Loucy (cell line): ENCODE data around the gene ZC2HC1B.

Experiments
- CTCF ChIP-seq: fragments of 200-600 bp; sonication (generic); conservative IDR thresholded peaks from 2 replicates; pipeline ENCODE4 v1.5.1; 2014; ENCODE audit warnings: mild to moderate bottlenecking, antibody characterized with exemption, low read length
- EZH2phosphoT487 ChIP-seq: fragments of 200-600 bp; IDR thresholded peaks from 2 replicates; pipeline ENCODE4 v1.6.1; 2018; ENCODE audit warnings: antibody characterized with exemption, mild to moderate bottlenecking, moderate library complexity, borderline replicate concordance

DNA sequence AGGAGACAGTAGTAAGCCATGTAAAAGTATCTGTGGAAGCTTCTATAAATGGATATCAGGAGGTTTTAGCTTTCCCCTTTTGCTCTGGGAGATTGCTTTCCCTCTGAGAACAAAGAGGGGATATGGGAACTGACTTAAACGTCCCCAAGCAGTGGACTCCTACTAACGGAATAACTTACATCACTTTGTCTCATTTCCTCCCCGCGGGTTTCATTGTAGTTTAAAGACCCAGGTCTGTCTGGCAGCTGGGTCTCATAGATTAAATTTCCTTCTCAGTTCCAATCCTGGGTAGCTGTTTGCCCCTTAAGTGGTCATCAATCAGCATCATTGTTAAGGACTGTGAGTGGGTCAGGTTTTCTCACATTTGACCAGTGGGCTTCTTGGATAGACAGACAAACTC is 75.1 kb downstream of the ZC2HC1B start:
- no peak for TF ChIP-seq CTCF
- no peak for TF ChIP-seq EZH2phosphoT487
